GM06990 (cell line): ENCODE measurements around the gene SELENOO.

ENCODE experiments used
- DNase-seq: peaks from one replicate; pipeline ENCODE4 v3.0.0-alpha.2; 2011; ENCODE audit not compliant: insufficient read length; ENCODE audit errors: extremely low read depth
- H3K27me3 ChIP-seq: replicated peaks from 2 replicates; pipeline ENCODE4 v1.6.0; 2011; ENCODE audit warnings: low read length; ENCODE audit not compliant: control insufficient read depth, insufficient read depth
- H3K36me3 ChIP-seq: 2 replicates; pipeline ENCODE4 v1.5.1; 2011; ENCODE audit warnings: low read length; ENCODE audit not compliant: control insufficient read depth, insufficient read depth
- H3K4me3 ChIP-seq: replicated peaks from 2 replicates; pipeline ENCODE4 v1.5.1; 2011; ENCODE audit warnings: low read depth, mild to moderate bottlenecking, control low read depth, low read length
- TF ChIP-seq, protein P1 (sequence below): IDR thresholded peaks from 2 replicates; pipeline ENCODE4 v1.5.1; 2011; ENCODE audit warnings: low read length, control low read depth, mild to moderate bottlenecking, inconsistent platforms; ENCODE audit not compliant: insufficient read depth, poor library complexity, severe bottlenecking

SELENOO gene

GRCh38 chr22:50226063-50226874 is 25.5 kb downstream of the SELENOO start:
- DNase-seq: no peak
- TF ChIP-seq, protein P1, sequence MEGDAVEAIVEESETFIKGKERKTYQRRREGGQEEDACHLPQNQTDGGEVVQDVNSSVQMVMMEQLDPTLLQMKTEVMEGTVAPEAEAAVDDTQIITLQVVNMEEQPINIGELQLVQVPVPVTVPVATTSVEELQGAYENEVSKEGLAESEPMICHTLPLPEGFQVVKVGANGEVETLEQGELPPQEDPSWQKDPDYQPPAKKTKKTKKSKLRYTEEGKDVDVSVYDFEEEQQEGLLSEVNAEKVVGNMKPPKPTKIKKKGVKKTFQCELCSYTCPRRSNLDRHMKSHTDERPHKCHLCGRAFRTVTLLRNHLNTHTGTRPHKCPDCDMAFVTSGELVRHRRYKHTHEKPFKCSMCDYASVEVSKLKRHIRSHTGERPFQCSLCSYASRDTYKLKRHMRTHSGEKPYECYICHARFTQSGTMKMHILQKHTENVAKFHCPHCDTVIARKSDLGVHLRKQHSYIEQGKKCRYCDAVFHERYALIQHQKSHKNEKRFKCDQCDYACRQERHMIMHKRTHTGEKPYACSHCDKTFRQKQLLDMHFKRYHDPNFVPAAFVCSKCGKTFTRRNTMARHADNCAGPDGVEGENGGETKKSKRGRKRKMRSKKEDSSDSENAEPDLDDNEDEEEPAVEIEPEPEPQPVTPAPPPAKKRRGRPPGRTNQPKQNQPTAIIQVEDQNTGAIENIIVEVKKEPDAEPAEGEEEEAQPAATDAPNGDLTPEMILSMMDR: no peak
- Histone ChIP-seq H3K36me3 (peaks cover 39% of the 10 kb centered on the region), H3K27me3 (no peaks in the 10 kb centered on the region), H3K4me3 (no peak overlapping the region)

DNA sequence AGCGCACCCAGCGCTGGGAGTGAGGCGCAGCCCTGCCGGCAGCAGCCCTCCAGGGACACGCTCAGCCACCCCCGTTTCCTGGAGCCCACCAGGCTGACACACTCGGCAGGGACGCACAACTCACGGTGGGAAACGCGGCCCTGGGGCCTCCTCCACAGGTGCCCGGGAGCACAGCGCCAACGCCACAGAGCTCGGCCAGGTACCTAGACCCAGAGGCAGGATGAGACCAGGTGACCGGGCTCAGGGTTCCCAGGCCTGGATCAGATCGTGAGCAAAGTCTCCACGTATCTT is 26.0 kb downstream of the SELENOO start:
- peaks cover 35% of the 10 kb centered on the region for H3K36me3 ChIP-seq
- TF ChIP-seq, protein P1: no peak
- H3K4me3 ChIP-seq: no peak overlapping the region
- DNase-seq: no peak
- no peaks in the 10 kb centered on the region for H3K27me3 ChIP-seq

DNA sequence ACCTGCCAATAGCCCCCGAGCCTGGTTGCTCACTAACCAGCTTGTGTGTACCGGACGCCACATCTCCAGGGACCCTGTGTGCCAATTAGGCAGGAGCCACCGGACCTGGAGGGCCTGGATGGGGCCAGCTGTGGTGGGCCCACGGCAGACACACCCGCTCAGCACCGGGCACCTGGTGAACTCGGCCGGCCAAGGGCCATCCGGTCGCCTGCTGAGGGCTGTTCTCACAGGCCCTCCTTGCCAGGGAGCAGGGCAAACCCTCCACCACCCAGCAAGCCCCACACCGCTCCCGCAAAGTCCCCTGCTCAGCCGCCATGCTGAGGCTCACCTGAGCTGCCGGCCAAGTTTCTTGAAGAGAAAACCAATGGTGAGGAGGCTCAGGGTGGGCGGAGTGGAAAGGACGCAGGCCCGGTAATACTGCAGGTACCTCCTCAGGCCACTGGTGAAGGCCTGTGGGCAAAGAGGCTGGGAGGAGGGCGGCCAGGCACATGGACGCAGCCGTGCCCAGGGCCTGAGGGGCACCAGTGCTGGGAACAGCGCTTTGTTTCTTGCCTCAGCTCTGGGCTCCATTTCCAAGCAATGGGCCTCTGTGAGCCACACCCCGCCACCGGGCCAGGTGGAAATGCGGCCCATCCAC is 26.9 kb downstream of the SELENOO start:
- Histone ChIP-seq H3K4me3 (no peak overlapping the region), H3K36me3 (peaks cover 28% of the 10 kb centered on the region), H3K27me3 (no peaks in the 10 kb centered on the region)
- TF ChIP-seq, protein P1: no peak
- no peak for DNase-seq

- Histone ChIP-seq H3K27me3 (no peaks in the 10 kb centered on the region), H3K36me3 (peaks cover 23% of the 10 kb centered on the region), H3K4me3 (no peak overlapping the region)
- TF ChIP-seq, protein P1: no peak
- DNase-seq: no peak
Observed at GRCh38 chr22:50228366-50228765, 27.6 kb downstream of the SELENOO start.

DNA sequence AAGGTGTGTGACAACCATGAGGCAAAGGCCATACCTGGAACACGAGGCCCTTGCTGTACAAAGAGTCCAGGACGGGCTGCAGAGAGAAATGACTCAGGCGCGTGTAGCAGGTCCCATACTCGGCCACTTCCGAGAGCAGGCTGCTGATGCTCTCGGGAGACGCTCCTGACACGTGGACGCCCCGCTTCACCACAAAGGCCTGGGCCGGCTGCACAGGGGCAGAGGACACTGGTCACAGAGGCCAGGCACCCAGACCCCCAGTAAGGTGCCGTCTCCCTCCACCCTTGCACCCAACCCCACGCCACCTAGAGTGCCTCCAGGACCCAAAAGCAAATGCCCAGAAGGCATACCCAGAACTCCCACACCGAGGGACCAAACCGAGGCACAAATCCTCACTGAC is 28.6 kb downstream of the SELENOO start:
- TF ChIP-seq, protein P1: no peak
- Histone ChIP-seq H3K36me3 (peaks cover 18% of the 10 kb centered on the region), H3K27me3 (no peaks in the 10 kb centered on the region)

More for the DNA sequence above, 28.6 kb downstream of the SELENOO start:
- no peak for DNase-seq
- no peak overlapping the region for H3K4me3 ChIP-seq
